ENCODE data around the gene PIP4P1.
"Not testable (repeated sequence)": the region's sequence is repeated elsewhere in the genome, so short reads cannot be mapped to it uniquely, and the experiment has no call there.

PIP4P1 gene

DNA sequence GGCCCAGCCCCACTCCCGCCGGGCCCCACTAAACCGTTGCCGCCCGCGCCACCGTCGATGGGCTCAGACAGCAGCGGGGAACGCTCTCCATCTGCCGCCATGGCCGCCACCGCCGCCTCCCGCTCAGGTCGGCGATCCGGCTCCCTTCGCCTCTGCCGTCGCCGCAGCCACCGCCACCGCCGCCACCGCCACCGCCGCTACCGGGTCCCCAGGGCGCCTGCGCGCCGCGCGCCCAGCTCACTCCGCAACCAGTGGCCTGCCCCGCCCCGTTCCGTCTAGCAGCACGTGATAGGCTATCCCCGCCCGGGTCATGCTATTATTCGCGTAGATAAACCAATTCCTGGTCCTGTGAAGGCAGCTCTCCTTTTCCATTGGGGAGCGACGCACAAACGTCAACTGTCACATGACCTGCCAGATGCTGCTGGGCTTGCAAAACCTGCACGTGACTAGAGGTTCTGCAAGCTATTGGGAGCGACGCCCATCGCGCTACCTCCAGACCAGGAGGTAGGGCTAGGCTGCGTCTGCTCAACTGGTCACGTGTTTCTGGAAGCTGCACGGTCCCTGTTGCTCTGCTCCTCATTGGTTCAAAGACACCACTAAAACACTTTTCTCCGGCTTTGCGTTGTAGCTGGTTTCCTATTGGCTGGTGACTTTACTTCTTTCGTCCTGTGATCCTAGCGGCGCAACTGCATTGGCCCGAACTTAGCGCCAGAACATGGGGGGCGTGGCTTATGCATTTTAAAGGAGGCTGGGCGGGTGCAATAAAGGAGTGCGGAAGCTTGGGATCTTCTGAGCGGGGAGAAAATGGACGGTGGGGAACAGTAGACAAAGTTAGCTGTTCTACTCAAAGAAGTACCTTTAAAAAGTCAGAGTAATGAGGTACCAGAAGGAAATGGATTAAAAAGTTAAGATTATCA lies at the start of gene PIP4P1:
TSS of gene PIP4P1 (minus strand) at position 210 of the 917 bp plus-strand sequence. CDS start at position 101, 109 bp downstream.
- DNase-seq: peak; percentile 96

DNA sequence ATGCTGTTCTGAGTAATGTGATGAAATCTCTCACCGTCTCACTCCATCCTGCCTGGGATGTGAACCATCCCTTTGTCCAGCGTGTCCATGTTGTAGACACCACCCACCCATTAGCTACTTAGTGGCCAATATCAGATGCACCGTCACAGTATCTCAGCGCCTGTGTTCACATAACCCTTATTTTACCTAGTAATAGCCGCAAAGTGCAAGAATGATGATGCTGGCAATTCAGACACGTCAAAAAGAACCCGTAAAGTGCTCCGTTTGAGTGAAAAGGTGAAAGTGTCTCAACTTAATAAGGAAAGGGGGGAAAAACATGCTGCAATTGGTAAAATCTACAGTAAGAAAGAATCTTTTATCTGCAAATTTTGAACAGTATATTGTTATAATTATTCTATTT lies 47.1 kb upstream of the PIP4P1 start:
- no peak for DNase-seq

DNA sequence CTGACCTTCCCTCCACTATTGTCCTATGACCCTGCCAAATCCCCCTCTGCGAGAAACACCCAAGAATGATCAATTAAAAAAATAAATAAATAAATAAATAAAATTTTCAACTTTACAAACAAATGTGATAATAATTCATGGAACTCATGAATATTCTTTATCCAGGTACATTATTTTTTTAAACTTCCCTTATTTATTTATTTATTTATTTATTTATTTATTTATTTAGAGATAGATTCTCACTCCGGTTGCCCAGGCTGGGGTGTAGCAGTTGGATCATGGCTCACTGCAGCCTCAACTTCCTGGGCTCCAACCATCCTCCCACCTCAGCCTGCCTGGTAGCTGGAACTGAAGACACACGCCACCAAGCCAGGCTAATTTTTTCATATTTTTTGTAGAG lies 46.3 kb upstream of the PIP4P1 start:
- not testable (repeated sequence) for DNase-seq

DNA sequence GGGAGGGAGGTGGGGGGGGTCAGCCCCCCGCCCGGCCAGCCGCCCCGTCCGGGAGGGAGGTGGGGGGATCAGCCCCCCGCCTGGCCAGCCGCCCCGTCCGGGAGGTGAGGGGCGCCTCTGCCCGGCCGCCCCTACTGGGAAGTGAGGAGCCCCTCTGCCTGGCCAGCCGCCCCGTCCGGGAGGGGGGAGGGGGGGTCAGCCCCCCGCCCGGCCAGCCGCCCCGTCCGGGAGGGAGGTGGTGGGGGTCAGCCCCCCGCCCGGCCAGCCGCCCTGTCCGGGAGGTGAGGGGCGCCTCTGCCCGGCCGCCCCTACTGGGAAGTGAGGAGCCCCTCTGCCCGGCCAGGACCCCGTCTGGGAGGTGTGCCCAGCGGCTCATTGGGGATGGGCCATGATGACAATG lies 45.5 kb upstream of the PIP4P1 start:
- not testable (repeated sequence) for DNase-seq

DNA sequence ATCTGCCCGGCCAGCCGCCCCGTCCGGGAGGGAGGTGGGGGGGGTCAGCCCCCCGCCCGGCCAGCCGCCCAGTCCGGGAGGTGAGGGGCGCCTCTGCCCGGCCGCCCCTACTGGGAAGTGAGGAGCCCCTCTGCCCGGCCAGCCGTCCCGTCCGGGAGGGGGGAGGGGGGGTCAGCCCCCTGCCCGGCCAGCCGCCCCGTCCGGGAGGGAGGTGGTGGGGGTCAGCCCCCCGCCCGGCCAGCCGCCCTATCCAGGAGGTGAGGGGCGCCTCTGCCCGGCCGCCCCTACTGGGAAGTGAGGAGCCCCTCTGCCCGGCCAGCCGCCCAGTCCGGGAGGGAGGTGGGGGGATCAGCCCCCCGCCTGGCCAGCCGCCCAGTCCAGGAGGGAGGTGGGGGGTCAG lies 45.0 kb upstream of the PIP4P1 start:
- not testable (repeated sequence) for DNase-seq

DNA sequence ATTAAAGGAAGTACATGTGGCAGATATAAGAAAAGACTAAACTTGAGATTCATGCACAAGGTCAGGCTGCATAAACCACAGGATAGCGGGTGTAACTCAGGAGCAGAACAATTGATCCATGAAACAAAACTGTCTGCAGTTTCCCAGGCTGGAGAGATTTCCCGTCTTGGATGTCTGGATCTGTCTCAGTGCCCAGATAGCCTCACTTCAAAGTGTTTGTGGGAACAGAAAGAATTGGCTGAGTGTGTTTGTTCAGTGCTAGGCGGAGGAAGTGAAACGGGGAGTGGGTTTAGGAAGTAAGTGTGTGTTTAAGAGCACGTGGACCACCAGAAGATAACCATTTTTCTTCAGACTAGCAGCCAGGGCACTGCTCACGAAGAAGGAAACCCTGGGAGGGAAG lies 42.7 kb upstream of the PIP4P1 start:
- no peak for DNase-seq

DNA sequence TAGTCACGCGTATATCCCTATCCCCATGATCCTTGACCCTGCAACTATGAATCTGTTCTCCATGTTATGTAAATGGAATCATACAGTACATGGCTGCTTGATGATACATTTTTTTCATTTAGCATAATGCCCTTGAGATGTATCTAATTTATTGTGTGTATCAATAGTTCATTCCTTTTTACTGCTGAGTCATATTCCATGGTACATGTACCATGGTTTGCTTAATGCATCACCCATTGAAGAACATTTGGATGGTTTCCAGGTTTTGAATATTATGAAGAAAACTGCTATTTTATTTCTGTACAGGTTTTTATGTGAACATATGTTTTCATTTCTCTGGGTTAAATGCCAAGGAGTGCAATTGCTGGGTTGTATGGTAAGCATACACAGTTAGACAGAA lies 40.1 kb upstream of the PIP4P1 start:
- DNase-seq: no peak

DNA sequence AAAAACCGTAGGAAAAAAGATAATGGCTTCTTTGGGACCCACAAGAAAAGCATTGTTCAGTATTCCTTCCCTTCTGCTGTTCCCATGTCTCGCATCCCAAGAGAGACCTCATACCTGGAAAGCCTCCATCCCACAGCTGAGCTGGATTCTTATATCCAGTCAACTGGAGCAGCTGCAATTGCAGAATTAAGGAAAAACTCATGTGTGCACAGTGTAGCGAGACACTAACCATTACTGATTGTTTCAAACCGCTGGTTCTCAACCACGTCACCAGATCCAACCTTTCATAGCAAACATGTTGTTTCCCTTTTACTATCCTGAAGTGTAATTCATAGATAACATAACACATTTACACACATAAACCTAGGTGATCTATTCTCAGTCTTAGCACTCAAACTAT lies 38.6 kb upstream of the PIP4P1 start:
- no peak for DNase-seq

DNA sequence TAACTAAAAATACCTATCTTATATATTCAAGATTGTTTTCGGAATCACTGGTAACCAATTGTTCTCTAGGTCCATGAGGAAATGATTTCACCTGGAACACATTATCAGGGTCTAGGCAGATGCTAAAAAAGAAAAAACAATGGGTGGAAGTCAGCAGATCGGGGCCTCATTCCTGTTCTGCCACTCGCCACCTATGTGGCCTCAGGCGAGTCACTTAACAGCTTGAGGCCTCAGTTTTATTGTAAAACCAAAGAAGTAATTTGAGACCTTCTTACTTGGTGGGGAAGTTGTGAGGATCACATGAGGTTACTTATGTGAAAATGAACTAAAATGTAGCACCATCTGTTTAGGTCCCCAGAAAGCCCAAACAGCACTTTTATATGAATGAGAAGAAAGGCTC lies 37.9 kb upstream of the PIP4P1 start:
- no peak for DNase-seq

DNA sequence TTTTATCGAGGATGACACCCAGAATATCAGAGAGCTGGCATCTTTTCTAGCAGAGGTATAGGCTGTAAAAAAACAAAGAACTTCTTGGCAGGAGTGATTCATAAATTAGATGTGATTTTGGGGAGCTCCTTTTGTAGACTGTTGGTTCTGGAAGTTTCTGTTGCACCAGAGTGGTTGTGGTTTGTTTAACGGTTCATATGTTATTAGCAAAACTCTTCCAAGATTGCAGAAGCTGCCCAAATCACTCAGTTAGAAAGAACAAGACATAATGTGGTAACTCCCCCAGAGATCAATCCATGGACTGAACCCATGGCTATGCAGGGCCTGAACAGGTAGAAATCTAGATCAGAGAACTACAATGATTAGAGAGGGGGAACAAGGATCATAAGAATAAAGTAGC lies 37.4 kb upstream of the PIP4P1 start:
- DNase-seq: no peak

DNA sequence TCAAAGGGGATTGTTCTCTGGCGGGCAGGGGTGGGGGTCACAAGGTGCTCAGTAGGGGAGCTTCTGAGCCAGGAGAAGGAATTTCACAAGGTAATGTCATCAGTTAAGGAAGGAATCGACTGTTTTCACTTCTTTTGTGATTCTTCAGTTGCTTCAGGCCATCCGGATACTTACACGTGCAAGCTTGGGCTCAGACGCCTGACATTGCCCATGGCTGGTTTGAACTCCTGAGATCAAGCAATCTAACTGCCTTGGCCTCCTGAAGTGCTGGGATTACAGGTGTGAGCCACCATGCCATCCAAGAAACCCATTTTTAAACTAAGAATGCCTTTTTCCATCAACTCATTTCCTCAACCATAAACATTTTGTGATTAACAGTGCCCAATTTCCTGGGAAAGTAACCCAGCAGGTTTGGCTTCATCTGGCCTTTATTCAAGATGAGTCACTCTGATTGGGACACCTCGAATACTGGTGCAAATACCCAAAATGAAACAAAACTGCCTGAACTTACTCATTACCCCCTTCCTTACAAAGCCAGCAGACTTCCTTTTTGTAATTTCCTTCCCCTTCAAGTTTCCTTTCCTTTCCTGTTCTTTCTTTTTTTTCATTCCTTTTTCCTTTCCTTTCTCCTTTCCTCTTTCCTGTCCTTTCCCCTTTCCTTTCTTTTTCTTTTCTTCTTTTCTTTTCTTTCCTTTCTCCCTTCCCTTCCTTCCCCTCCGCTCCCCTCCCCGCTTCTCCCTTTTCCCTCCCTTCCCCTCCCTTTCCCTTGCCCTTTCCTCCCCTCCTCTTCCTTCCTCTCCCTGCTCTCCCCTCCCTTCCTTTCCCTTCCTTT lies 33.9 kb upstream of the PIP4P1 start:
- no peak for DNase-seq

DNA sequence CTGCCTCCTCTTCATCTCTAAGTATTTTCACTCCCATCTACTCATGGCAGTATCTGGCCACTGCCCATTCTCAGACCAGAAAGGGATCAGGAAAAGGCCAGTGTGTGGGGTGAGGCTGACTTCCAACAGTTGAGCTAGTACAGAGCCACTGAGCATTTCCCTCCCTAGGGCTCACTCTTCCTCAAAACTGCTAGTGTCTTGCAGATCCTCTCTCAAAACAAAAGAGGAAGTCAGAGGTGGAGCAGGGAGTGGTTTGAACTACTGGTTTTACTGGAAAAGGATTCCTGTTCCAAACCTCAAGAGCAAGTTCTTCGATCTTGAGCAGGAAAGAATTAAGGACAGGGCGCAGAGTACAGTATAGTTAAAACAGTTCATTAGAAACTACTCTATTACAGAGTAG lies 32.4 kb upstream of the PIP4P1 start:
- DNase-seq: no peak

DNA sequence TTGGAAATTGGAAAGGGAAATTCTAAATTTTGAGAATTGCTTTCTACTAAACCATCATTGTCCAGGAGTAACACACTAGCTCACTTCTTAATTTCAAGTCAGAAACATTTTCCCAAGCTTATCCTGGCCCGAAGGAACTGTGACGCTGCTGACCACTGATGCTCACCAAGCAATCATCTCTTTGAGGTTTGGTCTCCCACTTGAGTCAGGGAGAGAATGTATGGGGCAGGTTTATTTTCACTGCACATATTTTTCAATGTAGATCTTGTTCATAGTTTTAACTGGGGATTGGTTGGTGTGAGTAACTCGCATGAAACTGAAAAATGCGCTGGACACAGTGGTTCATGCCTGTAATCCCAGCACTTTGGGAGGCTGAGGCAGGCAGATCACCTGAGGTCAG lies 31.3 kb upstream of the PIP4P1 start:
- DNase-seq: no peak

DNA sequence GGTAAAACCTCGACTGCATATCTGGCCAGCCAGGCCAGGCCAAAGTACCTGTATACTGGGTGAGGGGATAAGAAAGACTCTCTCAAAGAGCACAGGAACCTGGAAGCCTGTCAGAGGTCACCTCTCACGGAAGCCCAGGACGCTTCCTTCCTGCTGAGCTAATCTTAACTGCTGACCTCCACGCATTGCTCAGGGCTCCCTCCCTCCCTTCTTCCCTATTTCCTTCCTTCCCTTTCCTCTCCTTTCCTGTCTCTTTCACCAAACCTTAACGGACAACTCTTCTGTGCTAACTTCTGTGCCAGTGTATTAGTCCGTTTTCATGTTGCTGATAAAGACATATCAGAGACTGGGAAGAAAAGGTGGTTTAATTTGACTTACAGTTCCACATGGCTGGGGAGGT lies 29.3 kb upstream of the PIP4P1 start:
- no peak for DNase-seq

DNA sequence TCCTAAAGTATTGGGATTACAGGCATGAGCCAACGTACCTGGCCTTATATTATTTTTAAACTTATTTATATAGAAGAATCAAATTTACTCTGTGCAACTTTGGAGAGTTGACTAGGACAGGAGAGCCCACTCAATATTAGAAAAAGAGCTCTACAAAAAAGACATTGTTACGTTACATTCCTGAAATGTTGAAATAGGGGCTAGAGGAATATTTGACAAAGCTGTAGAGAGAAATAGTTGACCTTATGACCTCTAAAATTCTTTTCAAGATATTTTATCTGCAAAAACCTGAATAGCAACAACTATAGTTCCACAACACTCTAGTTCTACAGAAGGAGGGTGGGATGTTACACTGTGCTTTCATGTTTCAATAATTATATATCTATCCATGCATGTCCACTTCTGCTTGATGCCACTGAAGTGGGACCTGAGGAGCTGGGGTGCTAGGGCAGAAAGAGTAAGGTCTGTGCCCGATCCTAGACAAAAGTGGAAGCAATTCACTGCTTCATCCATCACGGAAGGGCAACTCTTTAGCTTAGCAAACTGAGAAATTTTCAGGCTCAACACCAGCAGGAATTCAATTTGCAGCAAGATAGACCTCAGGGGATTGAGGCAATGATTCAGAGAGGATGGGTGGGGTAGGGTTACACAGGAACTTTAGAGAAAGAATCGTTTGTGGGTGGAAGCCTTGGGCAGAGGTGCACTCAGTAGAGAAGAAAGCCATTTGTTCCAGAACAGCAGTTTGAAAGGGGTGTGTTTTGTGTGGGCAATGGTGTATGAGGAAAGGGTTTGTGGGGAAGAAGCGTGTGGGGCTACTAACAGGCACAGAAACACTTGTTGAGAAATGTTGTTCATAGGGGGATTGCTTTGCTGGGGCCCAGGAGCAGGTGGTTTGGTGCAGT lies 28.1 kb upstream of the PIP4P1 start:
- no peak for DNase-seq

DNA sequence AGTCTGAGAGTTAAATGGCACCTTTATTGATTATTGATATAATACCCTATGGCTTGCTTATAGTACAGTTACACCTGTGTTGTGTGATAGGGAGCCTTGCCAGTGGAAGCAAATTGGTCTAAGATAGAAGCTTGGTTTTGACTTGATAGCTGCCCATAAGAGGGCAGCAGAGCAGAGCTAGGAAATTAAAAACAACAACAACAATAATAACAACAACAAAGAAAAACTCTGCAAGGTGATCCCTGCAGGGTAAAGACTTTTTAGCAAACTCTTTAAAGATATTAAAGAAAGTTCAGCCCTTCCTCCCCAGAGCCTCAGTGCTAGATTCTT lies 26.1 kb upstream of the PIP4P1 start:
- no peak for DNase-seq

DNA sequence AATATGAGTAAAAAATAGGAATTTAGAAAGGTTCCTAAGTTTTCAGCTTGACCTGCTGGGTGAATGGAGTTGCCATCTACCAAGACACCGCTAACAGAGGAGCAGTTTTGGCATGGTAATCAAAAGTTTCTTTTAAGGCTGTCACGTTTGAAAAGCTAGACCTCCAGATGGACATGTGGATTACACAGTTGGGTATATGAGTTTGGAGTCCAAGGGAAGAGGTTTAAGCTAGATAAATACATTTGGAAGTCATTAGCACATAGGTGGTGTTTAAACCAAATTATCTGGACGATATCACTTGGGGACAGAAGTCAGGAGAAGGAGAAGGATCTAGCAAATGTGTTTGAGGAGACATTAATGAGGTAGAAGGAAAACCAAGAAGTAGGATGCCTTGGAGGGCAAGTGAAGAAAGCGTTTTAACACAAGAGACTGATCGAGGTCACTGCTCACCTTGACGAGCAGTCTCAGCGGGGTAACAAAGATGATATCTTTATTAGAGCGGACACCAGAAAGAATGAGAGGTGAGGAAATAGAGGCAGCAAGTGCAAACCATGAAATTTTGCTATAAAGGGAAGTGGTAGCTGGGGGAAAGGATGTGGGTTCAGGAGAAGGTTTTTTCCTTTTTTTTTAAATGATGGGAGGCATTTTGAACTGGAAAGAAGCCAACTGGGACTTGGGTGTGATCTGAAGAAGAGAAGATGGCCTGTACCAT lies 25.6 kb upstream of the PIP4P1 start:
- DNase-seq: no peak

DNA sequence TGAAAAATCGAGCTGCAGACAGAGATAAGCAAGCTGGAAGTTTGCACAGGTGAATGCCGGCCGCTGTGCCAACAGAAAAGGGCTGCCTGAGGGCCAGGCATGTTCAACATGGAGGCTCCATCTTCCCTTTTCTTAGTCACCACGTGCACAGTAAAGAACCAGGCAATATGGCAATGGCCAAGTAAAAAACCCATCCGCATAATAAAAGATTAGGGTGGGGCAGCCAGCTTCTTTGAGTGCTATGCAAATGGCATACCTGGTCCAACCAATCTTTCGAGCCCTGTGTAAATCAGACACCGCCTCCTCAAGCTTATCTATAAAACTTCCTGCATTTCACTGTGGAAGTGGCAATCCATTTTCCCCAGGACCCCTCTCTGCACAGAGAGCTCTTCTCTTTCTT lies 24.7 kb upstream of the PIP4P1 start:
- no peak for DNase-seq

DNA sequence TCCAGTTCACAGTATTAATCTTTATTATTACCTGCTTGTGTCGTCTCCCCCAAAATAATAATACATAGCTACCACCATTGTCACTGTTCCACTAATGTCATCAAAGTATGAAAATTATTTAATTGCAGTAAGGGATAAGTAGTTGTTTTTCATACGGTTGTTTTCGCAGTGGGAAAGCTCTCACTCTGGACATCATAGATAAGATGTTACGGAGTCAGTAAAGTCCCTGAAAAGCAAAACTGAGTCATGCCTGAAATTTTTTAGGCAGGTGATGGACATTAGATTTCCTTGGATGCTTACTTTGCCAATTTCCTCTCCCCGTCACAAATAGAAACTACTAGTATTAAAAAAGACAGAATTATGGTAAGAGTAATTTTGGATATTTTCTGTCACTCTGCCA lies 21.1 kb upstream of the PIP4P1 start:
- DNase-seq: no peak

DNA sequence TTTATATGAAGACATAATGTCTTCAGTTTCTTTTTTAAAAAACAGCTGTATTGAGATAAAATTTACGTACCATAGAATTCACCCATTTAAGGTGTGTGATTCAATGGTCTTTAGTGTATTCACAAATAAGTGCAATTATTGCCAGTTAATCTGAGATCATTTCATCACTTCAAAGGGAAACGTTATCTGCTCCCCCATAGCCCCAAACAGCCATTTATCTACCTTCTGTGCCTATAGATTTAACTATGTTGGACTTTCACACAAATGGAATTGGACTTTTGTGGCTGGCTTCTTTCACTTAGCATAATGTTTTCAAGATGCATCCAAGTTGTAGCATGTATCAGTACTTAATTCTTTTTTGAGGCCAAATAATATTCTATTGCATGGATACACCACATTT lies 17.7 kb upstream of the PIP4P1 start:
- no peak for DNase-seq

DNA sequence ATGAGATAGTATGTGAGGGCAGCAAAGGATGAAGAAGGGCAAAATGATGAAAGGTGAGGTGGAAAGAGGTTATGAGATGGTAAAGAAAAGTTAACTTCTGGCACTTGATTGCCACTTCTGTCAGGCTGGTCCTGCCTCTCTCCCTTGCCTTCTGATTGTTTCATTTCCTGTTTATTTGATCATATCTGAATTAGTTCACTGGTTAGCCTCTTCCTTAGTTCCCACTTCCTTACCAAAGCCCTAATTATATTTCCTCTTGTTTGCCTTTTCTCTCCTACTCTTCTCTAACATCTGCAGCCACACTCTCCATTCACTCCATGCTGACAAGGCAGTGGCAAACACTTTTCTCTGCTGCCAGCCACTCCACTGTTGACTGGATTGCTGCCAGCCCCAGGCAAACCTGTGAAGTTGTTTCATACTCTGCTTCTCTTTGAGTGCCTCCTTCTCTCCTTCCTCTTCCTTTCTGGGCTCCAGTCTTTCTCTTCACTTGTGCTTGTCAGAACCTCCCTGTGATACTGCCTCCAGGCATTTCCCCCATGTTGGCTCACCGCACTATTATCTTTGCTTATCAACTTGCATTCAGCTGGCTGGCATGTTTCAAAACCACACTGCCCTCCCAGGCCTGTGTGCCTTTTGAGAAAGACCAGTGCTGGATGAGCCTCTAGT lies 16.1 kb upstream of the PIP4P1 start:
- DNase-seq: no peak

DNA sequence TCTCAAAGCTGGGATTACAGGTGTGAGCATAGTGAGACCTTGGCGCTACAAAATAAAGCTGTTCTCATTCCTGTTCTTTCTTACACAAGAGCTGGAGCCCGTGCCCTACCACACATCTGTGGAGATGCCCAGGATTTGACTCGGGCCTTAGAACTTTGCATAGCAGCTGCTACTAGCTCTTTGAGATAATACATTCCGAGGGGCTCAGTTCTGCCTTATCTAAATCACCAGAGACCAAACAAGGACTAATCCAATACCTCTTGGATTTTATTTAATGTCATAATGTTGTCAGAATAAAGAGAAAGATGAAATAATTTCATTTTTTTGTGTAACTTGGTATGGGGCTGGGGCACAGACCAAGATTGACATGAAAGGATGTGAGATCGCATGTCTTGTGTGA lies 15.5 kb upstream of the PIP4P1 start:
- DNase-seq: no peak
